Liver (tissue), 9 donors: ENCODE measurements around the gene TM7SF3. TPM values are rescaled to one million over a fixed set of nuclear protein-coding genes. Genes with fewer than 3 reads are reported as not detected.
"Not testable (repeated sequence)": the region's sequence is repeated elsewhere in the genome, so short reads cannot be mapped to it uniquely, and the experiment has no call there.

ENCODE experiments used
- DNase-seq: peaks from one replicate; pipeline ENCODE4 v3.0.0-alpha.2; 2017; ENCODE audit warnings: low spot score
- H3K27ac ChIP-seq, 2 donors: one replicate each; pipeline ENCODE4 v1.7.0; 2013; ENCODE audit warnings: inconsistent platforms in 2 of 2, low read length in 2 of 2, control low read depth in 1 of 2, low read depth in 1 of 2, mild to moderate bottlenecking in 1 of 2
- H3K27me3 ChIP-seq, 4 donors: one replicate each; pipeline versions ENCODE4 v1.6.1 to v1.7.0; 2013; ENCODE audit warnings: low read length in 3 of 4, inconsistent platforms in 1 of 4, mild to moderate bottlenecking in 1 of 4, moderate library complexity in 1 of 4; ENCODE audit not compliant: control insufficient read depth in 4 of 4, insufficient read depth in 4 of 4
- H3K36me3 ChIP-seq, 4 donors: one replicate each; pipeline versions ENCODE4 v1.6.1 to v1.7.0; 2013; ENCODE audit warnings: low read length in 3 of 4, mild to moderate bottlenecking in 3 of 4, low read depth in 1 of 4, moderate library complexity in 1 of 4; ENCODE audit not compliant: control insufficient read depth in 4 of 4, insufficient read depth in 3 of 4
- H3K4me1 ChIP-seq, 4 donors: one replicate each; pipeline versions ENCODE4 v1.6.1 to v1.7.0; 2013; ENCODE audit warnings: low read length in 3 of 4, mild to moderate bottlenecking in 3 of 4, moderate library complexity in 1 of 4; ENCODE audit not compliant: control insufficient read depth in 4 of 4, insufficient read depth in 4 of 4
- H3K4me3 ChIP-seq, 3 donors: one replicate each; pipeline versions ENCODE4 v1.6.1 to v1.7.0; 2013; ENCODE audit warnings: low read length in 3 of 3, control low read depth in 1 of 3, low read depth in 1 of 3, mild to moderate bottlenecking in 1 of 3
- H3K9ac ChIP-seq, 2 donors: one replicate each; pipeline ENCODE4 v1.7.0; 2013; ENCODE audit warnings: low read length in 2 of 2, mild to moderate bottlenecking in 2 of 2, moderate library complexity in 2 of 2, control low read depth in 1 of 2, low read depth in 1 of 2
- H3K9me3 ChIP-seq, 4 donors: one replicate each; pipeline versions ENCODE4 v1.6.1 to v1.7.0; 2013; ENCODE audit warnings: low read length in 3 of 4; ENCODE audit not compliant: control insufficient read depth in 4 of 4
- ATF3 ChIP-seq: IDR thresholded peaks from 2 replicates; pipeline ENCODE4 v1.6.1; 2016; ENCODE audit warnings: antibody characterized with exemption
- EGR1 ChIP-seq, 2 donors: IDR thresholded peaks; 2 replicates each; pipeline ENCODE4 v1.6.1; 2016 to 2018; ENCODE audit warnings: antibody characterized with exemption in 2 of 2, low read depth in 2 of 2
- FOXA2 ChIP-seq: IDR thresholded peaks from 2 replicates; pipeline ENCODE4 v1.6.1; 2016; ENCODE audit warnings: antibody characterized with exemption
- HNF4A ChIP-seq, 2 donors: conservative IDR thresholded peaks; 2 replicates each; pipeline ENCODE4 v1.6.1; 2016; ENCODE audit warnings: antibody characterized with exemption in 2 of 2, mild to moderate bottlenecking in 2 of 2
- NR2F2 ChIP-seq: IDR thresholded peaks from 2 replicates; pipeline ENCODE4 v1.6.1; 2016; ENCODE audit warnings: antibody characterized with exemption
- RAD21 ChIP-seq, 2 donors: IDR thresholded peaks; 2 replicates each; pipeline ENCODE4 v1.6.1; 2016; ENCODE audit warnings: antibody characterized with exemption in 2 of 2, mild to moderate bottlenecking in 2 of 2
- RXRA ChIP-seq, 2 donors: IDR thresholded peaks; 2 replicates each; pipeline ENCODE4 v1.6.1; 2017 to 2018; ENCODE audit warnings: antibody characterized with exemption in 2 of 2, mild to moderate bottlenecking in 1 of 2
- SP1 ChIP-seq: IDR thresholded peaks from 2 replicates; pipeline ENCODE4 v1.6.1; 2018; ENCODE audit warnings: antibody characterized with exemption, mild to moderate bottlenecking
- TAF1 ChIP-seq: conservative IDR thresholded peaks from 2 replicates; pipeline ENCODE4 v1.6.1; 2016; ENCODE audit warnings: antibody characterized with exemption, mild to moderate bottlenecking
- ZBTB33 ChIP-seq: IDR thresholded peaks from 2 replicates; pipeline ENCODE4 v1.6.1; 2016; ENCODE audit warnings: antibody characterized with exemption
- WGBS: extraction: QIAGEN DNeasy Blood & Tissue Kit; methylation state at CpG from one replicate; pipeline ENCODE4 v1.1.7; 2013; 5-methylcytosine and 5-hydroxymethylcytosine counted together
- polyA plus RNA-seq, 2 donors: library from polyadenylated mRNA; stranded (reverse) in 1 of 2; unstranded in 1 of 2; fragments of 200-250 nt in 1 of 2; fragments of >200 nt in 1 of 2; fragmentation: Nextera tagmentation in 1 of 2; extraction: Ambion mirVana in 1 of 2; gene quantifications; one replicate each; pipeline versions ENCODE4 v1.2.1 to v1.2.3, GENCODE V29; 2013 to 2015
- total RNA-seq, 2 donors: library from RNA; depleted of rRNA; stranded (reverse); fragments of >200 nt; gene quantifications; one replicate each; pipeline ENCODE4 v1.2.3, GENCODE V29; 2014
- TF ChIP-seq, protein P1 (sequence below): fragments of 150-350 bp; IDR thresholded peaks from 2 replicates; pipeline ENCODE4 v1.5.1; 2017; ENCODE audit warnings: improper control_type of control experiment, low read depth, low read length; ENCODE audit not compliant: missing input control
- TF ChIP-seq, protein P2 (sequence below): IDR thresholded peaks from 2 replicates; pipeline ENCODE4 v1.6.1; 2016; ENCODE audit warnings: antibody characterized with exemption, mild to moderate bottlenecking
- donor health status: healthy.
- donor health status: healthy.
- donor health status: healthy.
- donor health status: healthy.
- donor health status: healthy.

The TM7SF3 gene
- total and polyA plus RNA-seq, 4 donors = 21.5 to 60.8 (median 44.6) TPM

DNA sequence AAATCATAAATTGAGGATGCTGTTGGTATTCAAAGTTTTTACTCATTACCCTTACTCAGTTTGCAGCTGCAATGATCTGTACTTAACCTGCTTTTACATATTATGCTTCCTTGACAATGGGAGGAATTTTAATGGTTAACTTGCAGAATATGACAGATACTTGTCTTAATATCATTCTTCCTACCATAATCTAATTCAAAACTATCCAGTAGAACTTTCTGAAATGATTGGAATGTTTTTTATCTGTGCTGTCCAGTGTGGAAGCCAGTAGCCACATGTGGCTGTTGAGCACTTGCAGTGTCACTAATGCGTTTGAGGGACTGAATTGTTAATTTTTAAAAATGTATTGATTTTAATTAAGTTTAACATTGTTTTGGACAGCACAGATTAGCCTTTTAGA is 52.4 kb downstream of the TM7SF3 start:
- TF ChIP-seq SP1 (no peak), ZBTB33 (no peak), RAD21 (IDR thresholded peaks at IDR 0.05) (no peak), EGR1 (IDR thresholded peaks at IDR 0.05; ENCODE audit: low read depth in 2 of 2) (no peak), RXRA (IDR thresholded peaks at IDR 0.05) (no peak)
- TF ChIP-seq, protein P1, sequence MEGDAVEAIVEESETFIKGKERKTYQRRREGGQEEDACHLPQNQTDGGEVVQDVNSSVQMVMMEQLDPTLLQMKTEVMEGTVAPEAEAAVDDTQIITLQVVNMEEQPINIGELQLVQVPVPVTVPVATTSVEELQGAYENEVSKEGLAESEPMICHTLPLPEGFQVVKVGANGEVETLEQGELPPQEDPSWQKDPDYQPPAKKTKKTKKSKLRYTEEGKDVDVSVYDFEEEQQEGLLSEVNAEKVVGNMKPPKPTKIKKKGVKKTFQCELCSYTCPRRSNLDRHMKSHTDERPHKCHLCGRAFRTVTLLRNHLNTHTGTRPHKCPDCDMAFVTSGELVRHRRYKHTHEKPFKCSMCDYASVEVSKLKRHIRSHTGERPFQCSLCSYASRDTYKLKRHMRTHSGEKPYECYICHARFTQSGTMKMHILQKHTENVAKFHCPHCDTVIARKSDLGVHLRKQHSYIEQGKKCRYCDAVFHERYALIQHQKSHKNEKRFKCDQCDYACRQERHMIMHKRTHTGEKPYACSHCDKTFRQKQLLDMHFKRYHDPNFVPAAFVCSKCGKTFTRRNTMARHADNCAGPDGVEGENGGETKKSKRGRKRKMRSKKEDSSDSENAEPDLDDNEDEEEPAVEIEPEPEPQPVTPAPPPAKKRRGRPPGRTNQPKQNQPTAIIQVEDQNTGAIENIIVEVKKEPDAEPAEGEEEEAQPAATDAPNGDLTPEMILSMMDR = no peak
- no peaks in the 10 kb centered on the region for H3K27me3 ChIP-seq
- H3K9ac ChIP-seq = no peak overlapping the region
- H3K9me3 ChIP-seq = no peaks in the 10 kb centered on the region
- peaks cover 0 to 29% (median 17%) of the 10 kb centered on the region in 4 donors for H3K36me3 ChIP-seq
- H3K4me1 ChIP-seq = no peaks in the 10 kb centered on the region
- no peak overlapping the region for H3K4me3 ChIP-seq
- DNase-seq = no peak
- no peak overlapping the region for H3K27ac ChIP-seq
- WGBS = 77% methylated on average over 1 of the region's 1 CpG

DNA sequence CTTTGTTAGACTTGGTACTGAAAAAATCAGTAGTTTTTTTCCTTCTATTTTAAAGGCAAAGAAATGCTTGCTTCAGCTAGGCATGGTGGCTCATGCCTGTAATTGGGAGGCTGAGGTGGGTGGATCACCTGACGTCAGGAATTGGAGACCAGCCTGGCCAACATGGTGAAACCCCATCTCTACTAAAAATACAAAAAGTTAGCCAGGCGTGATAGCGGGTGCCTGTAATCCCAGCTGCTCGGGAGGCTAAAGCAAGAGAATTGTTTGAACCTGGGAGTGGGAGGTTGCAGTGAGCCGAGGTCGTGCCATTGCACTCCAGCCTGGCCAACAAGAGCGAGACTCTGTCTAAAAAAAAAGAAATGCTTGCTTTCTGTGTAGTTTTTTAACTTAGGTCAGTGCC is 52.8 kb downstream of the TM7SF3 start:
- peaks cover 2 to 32% (median 19%) of the 10 kb centered on the region in 4 donors for H3K36me3 ChIP-seq
- not testable (repeated sequence) for H3K4me1 ChIP-seq, H3K9ac ChIP-seq, H3K4me3 ChIP-seq, H3K27ac ChIP-seq, H3K27me3 ChIP-seq, DNase-seq, H3K9me3 ChIP-seq
- 94% methylated on average over 7 of the region's 7 CpGs for WGBS

DNA sequence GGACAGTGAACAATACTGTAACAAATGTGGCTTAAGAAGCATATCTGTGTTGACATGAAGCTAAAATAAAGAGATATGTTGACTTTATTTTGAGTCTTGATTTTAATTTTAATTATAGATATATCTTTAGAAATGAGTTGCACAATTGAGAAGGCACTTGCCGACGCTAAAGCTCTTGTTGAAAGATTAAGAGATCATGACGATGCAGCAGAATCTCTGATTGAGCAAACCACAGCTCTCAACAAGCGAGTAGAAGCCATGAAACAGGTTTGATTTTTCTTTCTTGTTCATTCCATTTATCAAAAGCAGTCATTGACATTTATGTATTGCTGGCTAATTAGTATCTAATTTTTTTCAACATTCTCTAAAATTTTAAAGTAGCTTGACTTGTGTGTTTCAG is 60.2 kb downstream of the TM7SF3 start:
- Histone ChIP-seq H3K4me1 (peaks cover 0 to 5% (median 0%) of the 10 kb centered on the region in 4 donors), H3K36me3 (peaks cover 2 to 19% (median 12%) of the 10 kb centered on the region in 4 donors), H3K9ac (no peak overlapping the region), H3K27ac (no peak overlapping the region), H3K4me3 (no peak overlapping the region), H3K27me3 (no peaks in the 10 kb centered on the region), H3K9me3 (no peaks in the 10 kb centered on the region)
- WGBS = 63% methylated on average over 4 of the region's 4 CpGs
- TF ChIP-seq SP1 = no peak
- no peak for TF ChIP-seq HNF4A (conservative IDR thresholded peaks at IDR 0.05)
- TF ChIP-seq ATF3 = no peak
- no peak for TF ChIP-seq NR2F2
- TF ChIP-seq, protein P2, sequence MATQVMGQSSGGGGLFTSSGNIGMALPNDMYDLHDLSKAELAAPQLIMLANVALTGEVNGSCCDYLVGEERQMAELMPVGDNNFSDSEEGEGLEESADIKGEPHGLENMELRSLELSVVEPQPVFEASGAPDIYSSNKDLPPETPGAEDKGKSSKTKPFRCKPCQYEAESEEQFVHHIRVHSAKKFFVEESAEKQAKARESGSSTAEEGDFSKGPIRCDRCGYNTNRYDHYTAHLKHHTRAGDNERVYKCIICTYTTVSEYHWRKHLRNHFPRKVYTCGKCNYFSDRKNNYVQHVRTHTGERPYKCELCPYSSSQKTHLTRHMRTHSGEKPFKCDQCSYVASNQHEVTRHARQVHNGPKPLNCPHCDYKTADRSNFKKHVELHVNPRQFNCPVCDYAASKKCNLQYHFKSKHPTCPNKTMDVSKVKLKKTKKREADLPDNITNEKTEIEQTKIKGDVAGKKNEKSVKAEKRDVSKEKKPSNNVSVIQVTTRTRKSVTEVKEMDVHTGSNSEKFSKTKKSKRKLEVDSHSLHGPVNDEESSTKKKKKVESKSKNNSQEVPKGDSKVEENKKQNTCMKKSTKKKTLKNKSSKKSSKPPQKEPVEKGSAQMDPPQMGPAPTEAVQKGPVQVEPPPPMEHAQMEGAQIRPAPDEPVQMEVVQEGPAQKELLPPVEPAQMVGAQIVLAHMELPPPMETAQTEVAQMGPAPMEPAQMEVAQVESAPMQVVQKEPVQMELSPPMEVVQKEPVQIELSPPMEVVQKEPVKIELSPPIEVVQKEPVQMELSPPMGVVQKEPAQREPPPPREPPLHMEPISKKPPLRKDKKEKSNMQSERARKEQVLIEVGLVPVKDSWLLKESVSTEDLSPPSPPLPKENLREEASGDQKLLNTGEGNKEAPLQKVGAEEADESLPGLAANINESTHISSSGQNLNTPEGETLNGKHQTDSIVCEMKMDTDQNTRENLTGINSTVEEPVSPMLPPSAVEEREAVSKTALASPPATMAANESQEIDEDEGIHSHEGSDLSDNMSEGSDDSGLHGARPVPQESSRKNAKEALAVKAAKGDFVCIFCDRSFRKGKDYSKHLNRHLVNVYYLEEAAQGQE = no peak
- no peak for TF ChIP-seq FOXA2
- TF ChIP-seq TAF1 = no peak
- DNase-seq = no peak
